ENCODE results near the gene MLN.

The MLN gene

DNA sequence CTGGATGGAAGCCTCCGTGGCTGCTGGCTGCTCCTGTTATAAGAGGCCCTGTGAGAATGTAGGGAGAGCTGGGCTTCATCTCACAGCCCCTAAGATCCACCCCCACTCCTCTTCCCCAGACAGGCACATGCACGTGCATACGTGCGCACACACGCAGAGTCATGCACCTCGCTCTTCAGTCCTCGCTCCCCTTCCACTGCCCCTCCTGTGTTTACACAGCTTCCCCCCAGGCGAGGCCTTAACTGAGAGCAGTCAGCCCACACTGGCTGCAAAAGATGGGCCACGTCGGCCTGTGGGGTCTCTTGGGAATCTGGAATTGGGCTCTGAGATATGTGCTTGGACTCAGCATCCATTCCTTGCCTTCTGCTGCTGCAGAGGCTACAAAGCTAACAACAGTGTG is 35.2 kb upstream of the MLN start:
- H3K9me2 ChIP-seq (replicated peaks; ENCODE audit: control insufficient read depth, low read length): no peaks in the 10 kb centered on the region
- no peaks in the 10 kb centered on the region for H3K36me3 ChIP-seq (ENCODE audit: control insufficient read depth, low read length)
- H4K20me1 ChIP-seq (ENCODE audit: control insufficient read depth, insufficient read depth, low read depth, low read length): no peaks in the 10 kb centered on the region
- no peaks in the 10 kb centered on the region; the same call in 1 of the 2 replicates for H3K27me3 ChIP-seq (ENCODE audit: control insufficient read depth, low read length)
- no peak overlapping the region for H3K27ac ChIP-seq (ENCODE audit: low read depth, low read length)
- no peaks in the 10 kb centered on the region for H3K4me1 ChIP-seq (ENCODE audit: control insufficient read depth, low read length)
- H3F3A ChIP-seq (ENCODE audit: control insufficient read depth, insufficient read depth): no peaks in the 10 kb centered on the region
- no peak for TF ChIP-seq EZH2phosphoT487 (IDR thresholded peaks at IDR 0.05; ENCODE audit: borderline replicate concordance, low read length)
- TF ChIP-seq, protein P1, sequence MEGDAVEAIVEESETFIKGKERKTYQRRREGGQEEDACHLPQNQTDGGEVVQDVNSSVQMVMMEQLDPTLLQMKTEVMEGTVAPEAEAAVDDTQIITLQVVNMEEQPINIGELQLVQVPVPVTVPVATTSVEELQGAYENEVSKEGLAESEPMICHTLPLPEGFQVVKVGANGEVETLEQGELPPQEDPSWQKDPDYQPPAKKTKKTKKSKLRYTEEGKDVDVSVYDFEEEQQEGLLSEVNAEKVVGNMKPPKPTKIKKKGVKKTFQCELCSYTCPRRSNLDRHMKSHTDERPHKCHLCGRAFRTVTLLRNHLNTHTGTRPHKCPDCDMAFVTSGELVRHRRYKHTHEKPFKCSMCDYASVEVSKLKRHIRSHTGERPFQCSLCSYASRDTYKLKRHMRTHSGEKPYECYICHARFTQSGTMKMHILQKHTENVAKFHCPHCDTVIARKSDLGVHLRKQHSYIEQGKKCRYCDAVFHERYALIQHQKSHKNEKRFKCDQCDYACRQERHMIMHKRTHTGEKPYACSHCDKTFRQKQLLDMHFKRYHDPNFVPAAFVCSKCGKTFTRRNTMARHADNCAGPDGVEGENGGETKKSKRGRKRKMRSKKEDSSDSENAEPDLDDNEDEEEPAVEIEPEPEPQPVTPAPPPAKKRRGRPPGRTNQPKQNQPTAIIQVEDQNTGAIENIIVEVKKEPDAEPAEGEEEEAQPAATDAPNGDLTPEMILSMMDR (IDR thresholded peaks at IDR 0.05; ENCODE audit: low read depth, low read length, poor library complexity, severe bottlenecking): no peak
- no peak overlapping the region for H3K4me3 ChIP-seq (ENCODE audit: low read length)
- no peaks in the 10 kb centered on the region for H3K9me3 ChIP-seq (ENCODE audit: control insufficient read depth, insufficient read depth, low read length)
- H3K79me2 ChIP-seq (ENCODE audit: control insufficient read depth, low read length): no peaks in the 10 kb centered on the region
- no peak overlapping the region for H3K4me2 ChIP-seq (ENCODE audit: low read length)

DNA sequence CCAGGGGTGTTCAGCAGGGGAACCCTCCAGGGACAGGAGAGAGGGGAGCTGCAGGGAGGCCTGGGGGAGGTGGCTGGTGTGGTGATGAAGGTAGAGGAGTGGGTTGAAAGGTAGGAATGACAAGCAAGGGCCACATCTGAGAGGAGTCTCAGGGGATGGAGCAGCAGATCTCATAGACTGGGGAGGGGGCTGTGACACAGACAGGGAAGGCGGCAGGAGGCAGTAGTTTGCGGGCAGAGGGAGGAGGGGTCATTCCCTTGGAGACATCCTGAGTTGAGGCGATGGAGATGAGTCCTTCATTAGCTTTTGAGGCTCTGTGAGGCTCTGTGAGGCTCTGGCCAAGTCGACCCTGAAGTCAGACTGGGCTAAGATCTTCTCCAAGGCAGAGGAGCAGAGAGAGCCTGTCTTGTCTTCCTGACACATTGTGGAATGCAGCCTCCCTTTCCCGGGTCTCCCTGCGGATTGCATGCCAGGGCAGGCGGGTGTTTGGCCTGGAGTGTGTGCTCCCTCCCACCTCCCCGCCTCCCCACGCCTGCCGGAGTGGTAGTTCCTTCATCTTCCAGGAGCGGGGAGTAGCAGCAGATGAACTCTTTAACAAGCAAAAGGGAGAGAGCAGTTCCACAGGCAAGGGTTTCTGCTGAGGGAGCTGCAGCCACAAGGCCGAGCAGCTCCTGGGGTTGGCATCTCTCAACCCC is 34.3 kb upstream of the MLN start:
- no peak overlapping the region for H3K27ac ChIP-seq (ENCODE audit: low read depth, low read length)
- no peaks in the 10 kb centered on the region for H3K36me3 ChIP-seq (ENCODE audit: control insufficient read depth, low read length)
- H3F3A ChIP-seq (ENCODE audit: control insufficient read depth, insufficient read depth): no peaks in the 10 kb centered on the region
- no peak overlapping the region for H3K4me2 ChIP-seq (ENCODE audit: low read length)
- no peak for TF ChIP-seq EZH2phosphoT487 (IDR thresholded peaks at IDR 0.05; ENCODE audit: borderline replicate concordance, low read length)
- TF ChIP-seq, protein P1 (IDR thresholded peaks at IDR 0.05; ENCODE audit: low read depth, low read length, poor library complexity, severe bottlenecking): no peak
- H3K9me2 ChIP-seq (replicated peaks; ENCODE audit: control insufficient read depth, low read length): no peaks in the 10 kb centered on the region
- H3K4me3 ChIP-seq (ENCODE audit: low read length): no peak overlapping the region
- no peaks in the 10 kb centered on the region for H3K4me1 ChIP-seq (ENCODE audit: control insufficient read depth, low read length)
- H3K27me3 ChIP-seq (ENCODE audit: control insufficient read depth, low read length): no peaks in the 10 kb centered on the region; the same call in 1 of the 2 replicates
- H4K20me1 ChIP-seq (ENCODE audit: control insufficient read depth, insufficient read depth, low read depth, low read length): no peaks in the 10 kb centered on the region
- H3K9me3 ChIP-seq (ENCODE audit: control insufficient read depth, insufficient read depth, low read length): no peaks in the 10 kb centered on the region
- no peaks in the 10 kb centered on the region for H3K79me2 ChIP-seq (ENCODE audit: control insufficient read depth, low read length)

DNA sequence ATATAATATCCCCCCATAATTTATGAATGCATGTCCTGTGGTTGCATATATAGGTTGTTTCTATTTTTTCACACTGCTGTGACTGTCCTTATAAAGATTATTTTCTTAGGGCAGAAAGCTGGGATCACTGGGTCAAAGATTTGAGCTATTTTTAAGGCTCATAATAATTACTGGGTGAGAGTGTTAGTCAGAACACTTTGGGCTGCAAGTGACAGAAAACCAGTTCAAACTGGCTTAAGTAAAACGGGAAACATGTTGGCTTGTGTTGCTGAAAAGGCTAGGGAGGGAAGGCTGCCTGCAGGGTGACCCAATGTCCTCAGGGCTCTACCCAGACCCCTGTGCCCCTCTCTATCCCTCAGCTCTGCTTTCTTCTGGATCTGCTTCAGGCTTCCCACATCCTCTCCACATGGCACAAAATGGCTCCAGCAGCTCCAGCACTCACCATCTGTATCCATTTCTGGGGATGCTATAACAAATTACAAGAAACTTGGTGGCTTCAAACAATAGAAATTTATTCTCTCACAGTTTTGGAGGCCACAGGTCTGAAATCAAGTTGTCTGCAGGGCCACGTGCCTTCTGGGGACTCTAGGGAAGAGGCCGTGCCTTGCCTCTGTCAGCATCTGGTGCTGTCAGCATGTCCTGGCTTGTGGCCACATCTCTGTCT is 33.1 kb upstream of the MLN start:
- no peak for TF ChIP-seq EZH2phosphoT487 (IDR thresholded peaks at IDR 0.05; ENCODE audit: borderline replicate concordance, low read length)
- H3K36me3 ChIP-seq (ENCODE audit: control insufficient read depth, low read length): no peaks in the 10 kb centered on the region
- no peaks in the 10 kb centered on the region; the same call in 1 of the 2 replicates for H3K27me3 ChIP-seq (ENCODE audit: control insufficient read depth, low read length)
- H3K79me2 ChIP-seq (ENCODE audit: control insufficient read depth, low read length): no peaks in the 10 kb centered on the region
- H3K4me2 ChIP-seq (ENCODE audit: low read length): no peak overlapping the region
- H3K4me3 ChIP-seq (ENCODE audit: low read length): no peak overlapping the region
- no peaks in the 10 kb centered on the region for H3F3A ChIP-seq (ENCODE audit: control insufficient read depth, insufficient read depth)
- H3K9me3 ChIP-seq (ENCODE audit: control insufficient read depth, insufficient read depth, low read length): no peaks in the 10 kb centered on the region
- no peaks in the 10 kb centered on the region for H3K9me2 ChIP-seq (replicated peaks; ENCODE audit: control insufficient read depth, low read length)
- no peak overlapping the region for H3K27ac ChIP-seq (ENCODE audit: low read depth, low read length)
- H3K4me1 ChIP-seq (ENCODE audit: control insufficient read depth, low read length): no peaks in the 10 kb centered on the region
- no peaks in the 10 kb centered on the region for H4K20me1 ChIP-seq (ENCODE audit: control insufficient read depth, insufficient read depth, low read depth, low read length)
